PFSK-1 (cell line): ENCODE data around the gene EXTL1.

Experiments
- FOXP2 ChIP-seq: optimal IDR thresholded peaks from 2 replicates; pipeline ENCODE3; 2011; ENCODE audit warnings: borderline replicate concordance, control low read depth, inconsistent platforms; ENCODE audit not compliant: insufficient read depth; ENCODE audit errors: extremely low read length, extremely low read depth
- POLR2AphosphoS5 ChIP-seq: IDR thresholded peaks from 2 replicates; pipeline ENCODE4 v1.6.1; 2012; ENCODE audit warnings: low read depth, mild to moderate bottlenecking, control low read depth, low read length, moderate library complexity
- SIN3A ChIP-seq: IDR thresholded peaks from 2 replicates; pipeline ENCODE4 v1.6.1; 2012; ENCODE audit warnings: mild to moderate bottlenecking, low read length, moderate library complexity, borderline replicate concordance; ENCODE audit not compliant: insufficient read depth
- TAF1 ChIP-seq: IDR thresholded peaks from 2 replicates; pipeline ENCODE4 v1.6.1; 2012; ENCODE audit warnings: low read length, control low read depth, borderline replicate concordance; ENCODE audit not compliant: insufficient read depth
- TF ChIP-seq, protein P1 (sequence below), 2 experiments: IDR thresholded peaks; 2 replicates each; pipeline versions ENCODE4 v1.6.1 to v1.8.0; 2011 to 2012; ENCODE audit warnings: low read depth in 2 of 2, low read length in 2 of 2, control low read depth in 1 of 2, inconsistent platforms in 1 of 2, mild to moderate bottlenecking in 1 of 2, moderate library complexity in 1 of 2; ENCODE audit not compliant: insufficient read depth in 1 of 2

Gene EXTL1

GRCh38 chr1:26029054-26029863, 7.7 kb downstream of the EXTL1 start:
- no peak for TF ChIP-seq TAF1
- TF ChIP-seq, protein P1, sequence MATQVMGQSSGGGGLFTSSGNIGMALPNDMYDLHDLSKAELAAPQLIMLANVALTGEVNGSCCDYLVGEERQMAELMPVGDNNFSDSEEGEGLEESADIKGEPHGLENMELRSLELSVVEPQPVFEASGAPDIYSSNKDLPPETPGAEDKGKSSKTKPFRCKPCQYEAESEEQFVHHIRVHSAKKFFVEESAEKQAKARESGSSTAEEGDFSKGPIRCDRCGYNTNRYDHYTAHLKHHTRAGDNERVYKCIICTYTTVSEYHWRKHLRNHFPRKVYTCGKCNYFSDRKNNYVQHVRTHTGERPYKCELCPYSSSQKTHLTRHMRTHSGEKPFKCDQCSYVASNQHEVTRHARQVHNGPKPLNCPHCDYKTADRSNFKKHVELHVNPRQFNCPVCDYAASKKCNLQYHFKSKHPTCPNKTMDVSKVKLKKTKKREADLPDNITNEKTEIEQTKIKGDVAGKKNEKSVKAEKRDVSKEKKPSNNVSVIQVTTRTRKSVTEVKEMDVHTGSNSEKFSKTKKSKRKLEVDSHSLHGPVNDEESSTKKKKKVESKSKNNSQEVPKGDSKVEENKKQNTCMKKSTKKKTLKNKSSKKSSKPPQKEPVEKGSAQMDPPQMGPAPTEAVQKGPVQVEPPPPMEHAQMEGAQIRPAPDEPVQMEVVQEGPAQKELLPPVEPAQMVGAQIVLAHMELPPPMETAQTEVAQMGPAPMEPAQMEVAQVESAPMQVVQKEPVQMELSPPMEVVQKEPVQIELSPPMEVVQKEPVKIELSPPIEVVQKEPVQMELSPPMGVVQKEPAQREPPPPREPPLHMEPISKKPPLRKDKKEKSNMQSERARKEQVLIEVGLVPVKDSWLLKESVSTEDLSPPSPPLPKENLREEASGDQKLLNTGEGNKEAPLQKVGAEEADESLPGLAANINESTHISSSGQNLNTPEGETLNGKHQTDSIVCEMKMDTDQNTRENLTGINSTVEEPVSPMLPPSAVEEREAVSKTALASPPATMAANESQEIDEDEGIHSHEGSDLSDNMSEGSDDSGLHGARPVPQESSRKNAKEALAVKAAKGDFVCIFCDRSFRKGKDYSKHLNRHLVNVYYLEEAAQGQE (IDR thresholded peaks at IDR 0.05; ENCODE audit: insufficient read depth in 1 of 2, low read depth in 2 of 2, low read length in 2 of 2): no peak
- no peak for TF ChIP-seq FOXP2
- no peak for TF ChIP-seq POLR2AphosphoS5
- no peak for TF ChIP-seq SIN3A

DNA sequence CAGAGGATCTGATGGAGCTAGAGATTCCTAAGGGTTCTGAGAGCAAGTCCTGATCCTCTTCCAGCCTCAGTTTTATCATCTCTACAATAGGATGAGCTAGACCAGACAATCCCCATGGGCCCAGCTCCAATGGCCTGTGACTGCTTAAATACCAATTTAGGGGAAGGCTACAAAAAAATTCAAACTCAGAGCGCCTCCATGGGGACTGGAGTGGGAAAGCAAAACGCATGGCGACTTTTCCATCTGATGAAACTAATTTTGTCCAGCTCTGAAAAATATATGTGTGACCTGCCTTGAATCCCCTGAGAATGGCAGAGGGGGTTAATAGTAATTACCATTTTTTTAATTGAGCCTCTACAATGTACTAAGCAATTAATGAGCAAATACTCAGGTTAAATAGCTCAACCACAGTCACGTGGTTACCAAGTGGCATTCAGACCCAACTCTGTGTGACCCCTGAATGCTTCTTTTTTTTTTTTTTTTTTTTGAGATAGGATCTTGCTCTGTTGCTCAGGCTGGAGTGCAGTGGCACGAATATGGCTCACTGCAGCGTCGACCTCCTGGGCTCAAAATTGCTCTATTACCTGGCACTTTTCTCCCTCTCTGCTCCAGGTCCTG, 8.4 kb downstream of the EXTL1 start:
- TF ChIP-seq FOXP2: no peak
- TF ChIP-seq SIN3A: no peak
- no peak for TF ChIP-seq POLR2AphosphoS5
- TF ChIP-seq, protein P1 (IDR thresholded peaks at IDR 0.05; ENCODE audit: insufficient read depth in 1 of 2, low read depth in 2 of 2, low read length in 2 of 2): no peak
- TF ChIP-seq TAF1: no peak

- TF ChIP-seq FOXP2 (no peak), SIN3A (no peak)
These were observed 9.6 kb downstream of the EXTL1 start for GRCh38 chr1:26031196-26031595.

- TF ChIP-seq TAF1 (no peak), POLR2AphosphoS5 (no peak), FOXP2 (no peak), SIN3A (no peak)
- TF ChIP-seq, protein P1 (IDR thresholded peaks at IDR 0.05; ENCODE audit: insufficient read depth in 1 of 2, low read depth in 2 of 2, low read length in 2 of 2): no peak
These were observed 10.1 kb downstream of the EXTL1 start for GRCh38 chr1:26031611-26032220.

DNA sequence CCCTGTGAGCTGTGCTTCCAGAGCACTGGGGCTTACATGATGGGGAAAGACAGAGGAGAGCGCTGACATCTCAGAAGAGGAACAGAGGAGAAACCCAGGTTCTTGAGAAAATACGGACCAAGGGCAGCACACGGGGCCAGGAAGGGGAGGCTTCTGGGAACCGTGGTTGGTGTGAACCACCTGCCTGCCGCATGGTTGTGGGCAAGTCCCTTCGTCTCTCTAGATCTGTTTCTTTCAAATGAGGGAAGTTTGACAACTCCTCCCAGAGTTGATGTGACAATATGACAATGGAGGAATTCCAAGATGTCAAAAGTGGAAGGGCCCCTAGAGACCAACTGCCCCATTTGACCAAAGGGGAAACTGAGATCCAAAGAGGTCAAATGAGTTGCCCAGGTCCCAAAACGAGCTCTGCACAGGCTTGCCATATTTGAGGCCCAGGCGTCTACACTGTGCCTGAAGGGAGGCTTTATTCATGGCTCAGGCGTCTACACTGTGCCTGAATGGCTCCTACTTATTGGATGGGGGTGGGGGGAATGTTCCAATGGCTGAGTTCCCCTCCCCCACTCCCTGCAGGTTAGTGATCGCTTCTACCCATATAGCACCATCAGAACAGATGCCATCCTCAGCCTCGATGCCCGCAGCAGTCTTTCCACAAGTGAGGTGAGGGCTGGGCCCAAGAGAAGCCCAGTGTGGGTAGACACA, 11.2 kb downstream of the EXTL1 start:
- TF ChIP-seq, protein P1 (IDR thresholded peaks at IDR 0.05; ENCODE audit: insufficient read depth in 1 of 2, low read depth in 2 of 2, low read length in 2 of 2): no peak
- TF ChIP-seq TAF1 (no peak), FOXP2 (no peak), SIN3A (no peak), POLR2AphosphoS5 (no peak)
